Cardiac muscle cell (in vitro differentiated cells and primary cell): ENCODE results near the gene EMILIN2. TPM values are rescaled to one million over a fixed set of nuclear protein-coding genes. Genes with fewer than 3 reads are reported as not detected.

ENCODE experiments used
- DNase-seq, 2 donors: peaks; one replicate each; pipeline versions ENCODE4 v3.0.0 to v3.0.0-alpha.2; 2010 to 2017; ENCODE audit warnings: low read depth in 1 of 2, low spot score in 1 of 2
- H3K27ac ChIP-seq: fragments of 200-600 bp; sonication (generic); 2 replicates; pipeline ENCODE4 v1.5.1; 2016
- H3K27me3 ChIP-seq: fragments of 200-600 bp; sonication (generic); 2 replicates; pipeline ENCODE4 v1.6.0; 2016; ENCODE audit warnings: control low read depth
- H3K36me3 ChIP-seq: fragments of 200-600 bp; sonication (generic); 2 replicates; pipeline ENCODE4 v1.5.1; 2016; ENCODE audit warnings: control low read depth
- H3K4me1 ChIP-seq: fragments of 200-600 bp; sonication (generic); 2 replicates; pipeline ENCODE4 v1.8.1; 2017; ENCODE audit warnings: low read depth, mild to moderate bottlenecking, mixed run types
- H3K4me3 ChIP-seq: fragments of 200-600 bp; sonication (generic); 2 replicates; pipeline ENCODE4 v1.5.1; 2016; ENCODE audit warnings: mild to moderate bottlenecking
- H3K9me3 ChIP-seq: fragments of 200-600 bp; sonication (generic); 2 replicates; pipeline ENCODE4 v1.5.1; 2017; ENCODE audit warnings: low read depth, mild to moderate bottlenecking, control low read depth
- polyA plus RNA-seq: library from polyadenylated mRNA; unstranded; fragments of >200 nt; fragmentation: Nextera tagmentation; extraction: Ambion mirVana; gene quantifications from 2 replicates; pipeline ENCODE4 v1.2.1, GENCODE V29; 2016
- total RNA-seq: library from RNA; depleted of rRNA; stranded (reverse); fragments of >200 nt; gene quantifications from 2 replicates; pipeline ENCODE4 v1.2.3, GENCODE V29; 2016
- TF ChIP-seq, protein P1 (sequence below): IDR thresholded peaks from 2 replicates; pipeline ENCODE4 v1.5.1; 2012; ENCODE audit warnings: low read depth, mild to moderate bottlenecking, low read length

The EMILIN2 gene
- total and polyA plus RNA-seq, 2 experiments from 2014 or later = 96.8 to 134 TPM

- Histone ChIP-seq H3K27ac (peak overlapping the region; percentile 83), H3K9me3 (no peaks in the 10 kb centered on the region), H3K36me3 (peaks cover 11% of the 10 kb centered on the region), H3K4me3 (no peak overlapping the region), H3K27me3 (no peaks in the 10 kb centered on the region), H3K4me1 (peaks cover 16% of the 10 kb centered on the region)
- DNase-seq = no peak
- TF ChIP-seq, protein P1, sequence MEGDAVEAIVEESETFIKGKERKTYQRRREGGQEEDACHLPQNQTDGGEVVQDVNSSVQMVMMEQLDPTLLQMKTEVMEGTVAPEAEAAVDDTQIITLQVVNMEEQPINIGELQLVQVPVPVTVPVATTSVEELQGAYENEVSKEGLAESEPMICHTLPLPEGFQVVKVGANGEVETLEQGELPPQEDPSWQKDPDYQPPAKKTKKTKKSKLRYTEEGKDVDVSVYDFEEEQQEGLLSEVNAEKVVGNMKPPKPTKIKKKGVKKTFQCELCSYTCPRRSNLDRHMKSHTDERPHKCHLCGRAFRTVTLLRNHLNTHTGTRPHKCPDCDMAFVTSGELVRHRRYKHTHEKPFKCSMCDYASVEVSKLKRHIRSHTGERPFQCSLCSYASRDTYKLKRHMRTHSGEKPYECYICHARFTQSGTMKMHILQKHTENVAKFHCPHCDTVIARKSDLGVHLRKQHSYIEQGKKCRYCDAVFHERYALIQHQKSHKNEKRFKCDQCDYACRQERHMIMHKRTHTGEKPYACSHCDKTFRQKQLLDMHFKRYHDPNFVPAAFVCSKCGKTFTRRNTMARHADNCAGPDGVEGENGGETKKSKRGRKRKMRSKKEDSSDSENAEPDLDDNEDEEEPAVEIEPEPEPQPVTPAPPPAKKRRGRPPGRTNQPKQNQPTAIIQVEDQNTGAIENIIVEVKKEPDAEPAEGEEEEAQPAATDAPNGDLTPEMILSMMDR = no peak
These were observed 35.0 kb downstream of the EMILIN2 start for GRCh38 chr18:2881840-2882195.

DNA sequence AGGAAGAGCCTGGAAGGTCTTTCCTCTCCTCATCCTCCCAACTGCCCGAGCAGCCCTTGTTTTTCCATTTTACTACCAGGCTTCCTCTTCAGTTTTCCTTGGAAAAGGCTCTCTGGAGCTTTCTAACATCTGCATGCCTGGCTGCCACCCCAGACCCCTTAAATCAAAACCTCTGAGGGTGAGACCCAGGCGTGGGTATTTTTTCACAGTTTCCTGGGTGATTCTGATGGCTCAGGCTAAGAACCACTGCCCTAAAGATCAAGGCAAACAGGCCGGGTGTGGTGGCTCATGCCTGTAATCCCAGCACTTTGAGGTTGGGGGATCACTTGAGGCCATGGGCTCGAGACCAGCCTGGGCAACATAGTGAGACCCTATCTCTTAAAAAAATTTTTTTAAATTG lies 35.4 kb downstream of the EMILIN2 start:
- H3K9me3 ChIP-seq = no peaks in the 10 kb centered on the region
- H3K36me3 ChIP-seq = peaks cover 14% of the 10 kb centered on the region
- H3K27me3 ChIP-seq = no peaks in the 10 kb centered on the region
- TF ChIP-seq, protein P1 = no peak
- peak overlapping the region; percentile 74 for H3K27ac ChIP-seq
- DNase-seq = no peak
- H3K4me1 ChIP-seq = peaks cover 16% of the 10 kb centered on the region
- H3K4me3 ChIP-seq = no peak overlapping the region

DNA sequence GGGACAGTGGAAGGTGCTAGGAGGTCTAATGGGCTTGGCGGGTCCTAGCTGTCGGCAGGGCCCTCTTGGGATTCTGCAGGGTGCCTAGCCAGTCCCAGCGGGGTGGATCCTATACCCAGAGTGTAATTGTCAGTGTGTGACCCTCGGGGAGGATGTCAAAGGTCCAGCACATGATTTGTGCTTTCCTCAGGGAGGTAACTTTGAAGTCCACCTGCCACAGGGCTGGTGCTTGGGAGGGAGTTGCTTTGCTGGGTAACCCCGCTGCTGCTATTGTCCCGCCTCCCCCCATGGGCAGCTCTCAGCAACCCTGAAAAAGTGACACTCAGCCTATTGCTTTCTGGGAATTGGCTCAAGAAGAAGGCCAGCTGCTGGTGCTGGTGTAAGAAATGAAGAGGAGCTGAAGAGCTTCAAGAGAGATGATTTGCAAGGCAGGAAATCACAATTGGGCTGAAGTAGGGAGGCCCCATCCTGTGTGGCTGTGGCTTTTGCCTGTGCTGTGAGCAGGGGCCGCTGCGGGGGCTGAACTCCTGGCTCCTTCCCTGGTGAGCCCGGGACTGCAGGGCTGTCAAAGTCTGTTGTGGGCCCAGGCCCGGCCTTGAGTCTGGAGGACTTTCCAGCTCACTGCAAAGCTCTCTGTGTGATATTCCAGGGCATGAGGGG lies 36.4 kb downstream of the EMILIN2 start:
- Histone ChIP-seq H3K27me3 (no peaks in the 10 kb centered on the region), H3K9me3 (no peaks in the 10 kb centered on the region), H3K4me3 (no peak overlapping the region), H3K27ac (peak overlapping the region; percentile 74), H3K36me3 (peaks cover 24% of the 10 kb centered on the region), H3K4me1 (peaks cover 16% of the 10 kb centered on the region)
- peak; percentile 30 to 41 for DNase-seq
- TF ChIP-seq, protein P1 = no peak

GRCh38 chr18:2884706-2885285 lies 38.0 kb downstream of the EMILIN2 start:
- Histone ChIP-seq H3K4me3 (no peak overlapping the region), H3K27ac (peak overlapping the region; percentile 74)
- no peak for DNase-seq

GRCh38 chr18:2887470-2887869 lies 40.7 kb downstream of the EMILIN2 start:
- Histone ChIP-seq H3K27me3 (no peaks in the 10 kb centered on the region), H3K4me3 (no peak overlapping the region), H3K4me1 (peaks cover 13% of the 10 kb centered on the region), H3K36me3 (peaks cover 38% of the 10 kb centered on the region), H3K9me3 (no peaks in the 10 kb centered on the region), H3K27ac (no peak overlapping the region)
- DNase-seq = no peak
- TF ChIP-seq, protein P1 = no peak

More at GRCh38 chr18:2884706-2885285, 38.0 kb downstream of the EMILIN2 start:
- TF ChIP-seq, protein P1 = no peak
- Histone ChIP-seq H3K9me3 (no peaks in the 10 kb centered on the region), H3K27me3 (no peaks in the 10 kb centered on the region), H3K36me3 (peaks cover 25% of the 10 kb centered on the region), H3K4me1 (peaks cover 16% of the 10 kb centered on the region)
